HG03460 (cell line): Measurements from ENCODE around the gene MMD2.

Experiments used
- ATAC-seq: cut with Tn5 transposase; IDR thresholded peaks from one replicate; pipeline ENCODE4 v1.9.1; 2021; ENCODE audit not compliant: unreplicated experiment

Gene MMD2

DNA sequence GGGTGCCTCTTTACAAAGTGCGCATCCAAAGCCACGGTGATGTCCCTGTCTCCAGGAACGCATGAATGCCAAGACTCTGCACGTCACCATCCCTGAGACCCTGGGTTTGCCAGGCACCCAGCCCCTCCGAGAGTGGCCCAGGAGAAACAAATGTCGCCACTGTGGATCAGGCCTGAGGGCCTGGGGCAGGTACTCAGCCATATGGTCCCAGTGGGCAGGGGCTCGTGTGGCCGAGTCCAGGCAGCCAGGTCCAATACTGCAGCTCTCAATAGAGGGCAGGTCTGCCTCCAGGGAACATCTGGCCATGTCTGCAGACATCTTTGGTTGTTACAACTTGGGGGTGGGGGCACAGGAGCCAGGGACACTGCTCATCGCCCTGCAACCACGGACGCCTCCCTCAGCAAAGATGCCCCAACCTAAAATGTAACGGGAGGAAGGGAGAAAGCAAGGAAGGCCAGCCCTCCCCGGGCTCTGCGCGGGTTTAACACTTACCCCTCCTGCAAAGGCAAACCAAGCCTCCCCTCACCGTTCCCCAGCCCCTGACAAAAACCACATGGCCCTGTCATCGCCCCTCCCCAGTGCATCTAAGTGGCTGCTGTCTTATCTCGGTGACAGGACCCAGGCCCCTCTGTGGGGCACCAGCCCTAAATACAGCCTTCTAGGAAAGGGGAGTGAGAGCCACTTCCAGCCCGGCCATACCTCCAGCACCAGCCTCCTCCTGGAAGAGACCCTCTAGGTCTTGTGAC, 86.9 kb downstream of the MMD2 start:
- ATAC-seq: no peak

- ATAC-seq: no peak
Observed at GRCh38 chr7:4871056-4871680, 87.8 kb downstream of the MMD2 start.

- no peak for ATAC-seq
Observed at GRCh38 chr7:4868493-4868892, 90.5 kb downstream of the MMD2 start.

- ATAC-seq: no peak
Observed at GRCh38 chr7:4866528-4867496, 92.2 kb downstream of the MMD2 start.

DNA sequence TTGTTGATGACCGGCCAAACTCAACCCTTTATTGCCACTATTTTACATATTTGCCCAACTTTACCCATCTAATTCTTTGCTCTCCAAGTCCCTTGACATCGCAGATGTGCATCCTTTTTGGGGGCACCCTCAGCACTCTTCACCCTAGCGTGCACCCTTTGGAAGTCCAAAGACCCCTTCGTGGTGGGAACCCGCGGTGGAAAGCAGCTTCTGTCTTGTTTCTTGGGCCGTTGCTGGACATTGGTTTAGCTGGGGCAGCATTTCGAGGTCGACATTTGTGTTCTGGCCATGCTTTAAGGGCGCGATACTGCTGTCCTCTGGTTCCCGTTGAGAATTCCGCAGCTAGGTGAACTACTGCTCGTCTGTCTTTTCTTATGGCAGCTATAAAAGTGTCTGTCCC, 96.8 kb downstream of the MMD2 start:
- ATAC-seq: no peak

DNA sequence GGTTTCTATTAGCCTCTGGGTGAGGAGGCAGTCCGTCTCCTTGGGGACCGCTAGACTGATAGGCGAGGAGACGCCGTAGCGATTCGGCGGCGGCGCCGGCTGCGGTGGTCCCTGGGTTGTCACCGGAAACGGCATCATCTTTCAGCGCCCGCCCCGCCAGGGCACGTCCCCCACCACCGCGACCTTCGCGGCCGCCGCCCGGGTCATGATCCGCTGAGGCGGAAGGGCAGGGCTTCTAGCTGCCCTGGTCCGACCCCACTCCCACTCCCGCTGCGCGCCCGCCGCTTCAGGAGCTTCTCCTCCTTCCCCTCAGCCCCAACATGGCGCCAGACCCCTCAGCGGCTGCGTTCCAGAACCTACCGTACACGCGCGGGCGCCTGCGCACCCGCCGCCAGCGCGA, 97.3 kb downstream of the MMD2 start, which contains the start of gene PAPOLB:
Gene PAPOLB, minus strand, starts transcription at position 358 of the 400 bp plus-strand sequence. Its CDS starts 220 bp downstream, at position 138.
- no peak for ATAC-seq

DNA sequence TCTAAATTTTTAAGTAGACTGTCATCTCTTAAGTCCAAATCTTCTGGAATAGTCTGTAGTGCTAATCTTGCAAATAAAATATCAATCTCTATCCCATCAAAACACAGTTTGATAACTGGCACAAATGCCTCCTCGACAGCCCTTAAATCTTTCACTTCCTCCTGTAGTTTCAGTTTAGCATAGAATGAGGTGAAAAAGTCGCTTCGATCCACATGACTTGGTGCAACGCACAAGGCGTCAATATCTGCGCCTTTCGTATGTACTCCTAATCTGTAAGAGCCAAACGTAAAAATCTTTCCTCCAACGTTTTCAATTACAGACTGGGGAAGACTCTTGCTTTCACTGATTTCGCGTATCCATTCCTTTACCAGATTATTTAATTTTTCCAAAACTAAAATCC, 97.8 kb downstream of the MMD2 start:
- no peak for ATAC-seq

DNA sequence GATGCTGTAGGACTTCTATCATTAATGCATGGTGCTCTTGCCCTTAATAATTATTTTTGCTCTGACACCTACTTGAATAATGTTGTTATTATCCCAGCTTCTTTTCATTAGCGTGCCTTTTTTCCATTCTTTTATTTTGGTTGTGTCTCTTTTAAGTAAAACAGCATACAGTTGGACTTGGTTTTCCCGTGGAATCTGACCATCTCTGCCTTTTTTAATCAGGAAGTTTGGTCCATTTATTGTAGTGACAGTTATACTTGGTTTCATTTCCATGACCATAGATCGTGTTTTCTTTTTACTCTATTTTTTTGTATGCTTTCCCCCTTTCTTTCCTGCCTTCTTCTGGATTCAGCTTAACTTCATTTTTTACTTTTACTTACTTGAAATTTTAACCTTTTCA, 101.8 kb downstream of the MMD2 start:
- ATAC-seq: no peak

GRCh38 chr7:4856336-4857057, 102.5 kb downstream of the MMD2 start:
- ATAC-seq: no peak
